ENCODE results near the gene IGF2BP3. TPM values are rescaled to one million over a fixed set of nuclear protein-coding genes. Genes with fewer than 3 reads are reported as not detected.

Gene IGF2BP3
- polyA plus RNA-seq, 1 donor (not counting 4 experiments of a cell fraction or from before 2014, with no cell fraction given) = 22.3 TPM

DNA sequence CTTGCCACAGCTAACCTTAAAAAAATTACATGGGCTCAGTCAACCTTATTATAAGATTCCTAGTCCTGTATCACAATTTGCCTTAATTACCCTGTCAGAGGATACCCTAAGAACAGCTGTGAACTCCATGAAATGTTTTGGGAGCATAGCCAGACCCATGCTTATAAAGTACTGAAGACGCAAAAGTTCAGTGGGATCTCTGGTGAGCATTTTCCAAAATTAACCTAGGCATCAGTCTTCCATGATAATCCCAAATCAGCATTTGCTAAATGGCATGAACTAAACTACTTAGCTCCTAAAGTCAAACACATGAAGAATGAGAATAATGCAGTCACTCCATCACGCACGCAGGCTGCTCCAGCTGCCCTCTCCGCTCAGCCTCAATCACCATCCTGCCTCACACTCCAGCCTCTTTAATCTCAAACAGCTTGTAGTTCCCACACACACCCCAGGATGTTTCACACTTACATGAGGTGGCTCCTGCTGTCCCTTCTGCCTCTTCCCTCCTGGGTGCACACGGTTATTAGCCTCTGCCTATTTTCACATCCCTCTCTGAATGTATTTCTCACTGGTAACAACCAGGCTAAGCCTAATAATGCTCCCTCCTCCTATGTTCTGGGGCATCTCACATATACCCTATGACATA is 15.3 kb downstream of the IGF2BP3 start:
- Histone ChIP-seq H3K27ac (ENCODE audit: control insufficient read depth, insufficient read depth, low read length) (no peak overlapping the region), H3K4me3 (ENCODE audit: control insufficient read depth in 2 of 3, extremely low read depth in 1 of 3, insufficient read depth in 2 of 3, low read depth in 1 of 3, low read length in 3 of 3) (no peak overlapping the region), H3K9me3 (ENCODE audit: control insufficient read depth, low read depth, low read length) (no peaks in the 10 kb centered on the region), H4K20me1 (ENCODE audit: control insufficient read depth, extremely low read depth, insufficient read depth, low read length) (peaks cover 2% of the 10 kb centered on the region), H2AFZ (ENCODE audit: control insufficient read depth, low read length) (no peak overlapping the region), H3K27me3 (ENCODE audit: control insufficient read depth, extremely low read depth, insufficient read depth, low read length) (no peaks in the 10 kb centered on the region), H3K9me1 (ENCODE audit: control insufficient read depth, extremely low read depth, insufficient read depth, low read length) (no peaks in the 10 kb centered on the region), H3K36me3 (ENCODE audit: control insufficient read depth in 2 of 2, extremely low read depth in 1 of 2, insufficient read depth in 2 of 2, low read length in 2 of 2) (no peaks in the 10 kb centered on the region), H3K4me2 (ENCODE audit: control insufficient read depth, extremely low read depth, insufficient read depth, low read depth, low read length) (no peak overlapping the region), H3K9ac (ENCODE audit: control insufficient read depth, extremely low read depth, insufficient read depth, low read length) (no peak overlapping the region), H3K79me2 (ENCODE audit: control insufficient read depth, insufficient read depth, low read length) (peaks cover 23% of the 10 kb centered on the region), H3K4me1 (ENCODE audit: control insufficient read depth, extremely low read depth, insufficient read depth, low read length) (no peaks in the 10 kb centered on the region)
- TF ChIP-seq, protein P1, sequence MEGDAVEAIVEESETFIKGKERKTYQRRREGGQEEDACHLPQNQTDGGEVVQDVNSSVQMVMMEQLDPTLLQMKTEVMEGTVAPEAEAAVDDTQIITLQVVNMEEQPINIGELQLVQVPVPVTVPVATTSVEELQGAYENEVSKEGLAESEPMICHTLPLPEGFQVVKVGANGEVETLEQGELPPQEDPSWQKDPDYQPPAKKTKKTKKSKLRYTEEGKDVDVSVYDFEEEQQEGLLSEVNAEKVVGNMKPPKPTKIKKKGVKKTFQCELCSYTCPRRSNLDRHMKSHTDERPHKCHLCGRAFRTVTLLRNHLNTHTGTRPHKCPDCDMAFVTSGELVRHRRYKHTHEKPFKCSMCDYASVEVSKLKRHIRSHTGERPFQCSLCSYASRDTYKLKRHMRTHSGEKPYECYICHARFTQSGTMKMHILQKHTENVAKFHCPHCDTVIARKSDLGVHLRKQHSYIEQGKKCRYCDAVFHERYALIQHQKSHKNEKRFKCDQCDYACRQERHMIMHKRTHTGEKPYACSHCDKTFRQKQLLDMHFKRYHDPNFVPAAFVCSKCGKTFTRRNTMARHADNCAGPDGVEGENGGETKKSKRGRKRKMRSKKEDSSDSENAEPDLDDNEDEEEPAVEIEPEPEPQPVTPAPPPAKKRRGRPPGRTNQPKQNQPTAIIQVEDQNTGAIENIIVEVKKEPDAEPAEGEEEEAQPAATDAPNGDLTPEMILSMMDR (optimal IDR thresholded peaks at IDR 0.05 in 1 of 3, IDR thresholded peaks at IDR 0.05 in 1 of 3, conservative IDR thresholded peaks at IDR 0.05 in 1 of 3; ENCODE audit: extremely low read depth in 1 of 3, insufficient read depth in 2 of 3, low read length in 3 of 3) = no peak
- no peak for TF ChIP-seq EZH2 (IDR thresholded peaks at IDR 0.05; ENCODE audit: low read length)
- dilution Hi-C loops (cut with MboI; ENCODE audit: extremely low pct_ligation_motif_present, low sequenced_read_pairs) = no loop called here
- no peak for FAIRE-seq
- no peak for DNase-seq (ENCODE audit: low read depth, low spot score)

- Histone ChIP-seq H3K9me1 (ENCODE audit: control insufficient read depth, extremely low read depth, insufficient read depth, low read length) (no peaks in the 10 kb centered on the region), H3K27ac (ENCODE audit: control insufficient read depth, insufficient read depth, low read length) (no peak overlapping the region), H3K36me3 (ENCODE audit: control insufficient read depth in 2 of 2, extremely low read depth in 1 of 2, insufficient read depth in 2 of 2, low read length in 2 of 2) (no peaks in the 10 kb centered on the region), H2AFZ (ENCODE audit: control insufficient read depth, low read length) (no peak overlapping the region), H3K79me2 (ENCODE audit: control insufficient read depth, insufficient read depth, low read length) (peaks cover 18% of the 10 kb centered on the region), H3K4me3 (ENCODE audit: control insufficient read depth in 2 of 3, extremely low read depth in 1 of 3, insufficient read depth in 2 of 3, low read depth in 1 of 3, low read length in 3 of 3) (no peak overlapping the region), H3K4me2 (ENCODE audit: control insufficient read depth, extremely low read depth, insufficient read depth, low read depth, low read length) (no peak overlapping the region), H3K9ac (ENCODE audit: control insufficient read depth, extremely low read depth, insufficient read depth, low read length) (no peak overlapping the region), H3K27me3 (ENCODE audit: control insufficient read depth, extremely low read depth, insufficient read depth, low read length) (no peaks in the 10 kb centered on the region), H3K4me1 (ENCODE audit: control insufficient read depth, extremely low read depth, insufficient read depth, low read length) (no peaks in the 10 kb centered on the region), H3K9me3 (ENCODE audit: control insufficient read depth, low read depth, low read length) (no peaks in the 10 kb centered on the region), H4K20me1 (ENCODE audit: control insufficient read depth, extremely low read depth, insufficient read depth, low read length) (peaks cover 2% of the 10 kb centered on the region)
- FAIRE-seq = no peak
- no peak for DNase-seq (ENCODE audit: low read depth, low spot score)
- TF ChIP-seq, protein P1 (optimal IDR thresholded peaks at IDR 0.05 in 1 of 3, IDR thresholded peaks at IDR 0.05 in 1 of 3, conservative IDR thresholded peaks at IDR 0.05 in 1 of 3; ENCODE audit: extremely low read depth in 1 of 3, insufficient read depth in 2 of 3, low read length in 3 of 3) = no peak
- TF ChIP-seq EZH2 (IDR thresholded peaks at IDR 0.05; ENCODE audit: low read length) = no peak
- dilution Hi-C loops (cut with MboI; ENCODE audit: extremely low pct_ligation_motif_present, low sequenced_read_pairs) = no loop called here
Measured at GRCh38 chr7:23450518-23450917, 19.8 kb downstream of the IGF2BP3 start.

Data from keratinocyte (primary cell).